K562 (cell line): ENCODE measurements around the gene TMEM132C. TPM values are rescaled to one million over a fixed set of nuclear protein-coding genes. Genes with fewer than 3 reads are reported as not detected.

Experiments
- ATAC-seq: fragments of 200-7000 bp; cut with Tn5 transposase; 3 replicates; pipeline ENCODE4 v1.9.1; 2020; ENCODE audit warnings: moderate library complexity
- BruUV-seq: library from RNA; stranded (reverse); fragments of 400-500 nt; replicated peaks from 2 replicates; lab custom pipeline; 2021; lab: Mats Ljungman, UMichigan
- CTCF ChIA-PET: fragments of 300-600 bp; formaldehyde crosslinking; extraction: SDS; loops from one replicate; lab custom pipeline; 2021; ENCODE audit warnings: low intra/inter-chr PET ratio; lab: Yijun Ruan, JAX
- POLR2A ChIA-PET: fragments of 300-600, 350-650 bp; sonication (Branson Sonifier 250); formaldehyde crosslinking; extraction: SDS; loops from one replicate; lab custom pipeline; 2021; ENCODE audit warnings: antibody characterized with exemption, inconsistent platforms; lab: Yijun Ruan, JAX
- DNase-seq, 4 experiments: peaks; one replicate each; pipeline versions ENCODE4 v3.0.0 to v3.0.0-alpha.2; 2011 to 2018; ENCODE audit warnings: low spot score in 3 of 4, mixed read lengths in 3 of 4; ENCODE audit errors: extremely low read depth in 1 of 4
- FAIRE-seq: peaks from 2 replicates; lab custom pipeline; 2011; peaks lifted over from hg19 to GRCh38; lab: Jason Lieb, UNC
- H2AFZ ChIP-seq: 2 replicates; pipeline ENCODE4 v1.6.0; 2011; ENCODE audit warnings: low read depth, low read length, control low read depth, inconsistent platforms
- H3K27ac ChIP-seq: fragments of 200-600 bp; 3 replicates; pipeline ENCODE4 v1.8.0; 2011; ENCODE audit warnings: low read depth, mild to moderate bottlenecking, control low read depth, inconsistent platforms, low read length, moderate library complexity, mixed read lengths; ENCODE audit errors: extremely low read depth
- H3K27me3 ChIP-seq, 2 experiments: fragments of 300-600 bp in 1 of 2; 2 replicates in 1 of 2; 3 replicates in 1 of 2; pipeline versions ENCODE4 v1.6.0 to v1.8.0; 2011; ENCODE audit warnings: inconsistent platforms in 2 of 2, low read length in 2 of 2, mild to moderate bottlenecking in 1 of 2, mixed read lengths in 1 of 2, moderate library complexity in 1 of 2; ENCODE audit not compliant: control insufficient read depth in 2 of 2, insufficient read depth in 2 of 2
- H3K36me3 ChIP-seq: fragments of 300-600 bp; 3 replicates; pipeline ENCODE4 v1.8.0; 2011; ENCODE audit warnings: mild to moderate bottlenecking, low read length, inconsistent platforms; ENCODE audit not compliant: control insufficient read depth, insufficient read depth
- H3K4me1 ChIP-seq, 2 experiments: fragments of 200-600 bp in 1 of 2; replicated peaks in 1 of 2; 2 replicates in 1 of 2; 3 replicates in 1 of 2; pipeline versions ENCODE4 v1.5.1 to v1.8.0; 2011; ENCODE audit warnings: inconsistent platforms in 2 of 2, low read length in 2 of 2, mild to moderate bottlenecking in 1 of 2, mixed read lengths in 1 of 2, moderate library complexity in 1 of 2; ENCODE audit not compliant: control insufficient read depth in 2 of 2, insufficient read depth in 2 of 2
- H3K4me2 ChIP-seq: 2 replicates; pipeline ENCODE4 v1.6.1; 2011; ENCODE audit warnings: low read length, control low read depth, inconsistent platforms, mixed read lengths; ENCODE audit not compliant: insufficient read depth
- H3K4me3 ChIP-seq: fragments of 200-600 bp; sonication (generic), shearing (Covaris generic); 2 replicates; pipeline ENCODE4 v1.5.1; 2016; ENCODE audit warnings: control low read depth, inconsistent platforms
- H3K79me2 ChIP-seq: fragments of 200-600 bp; 3 replicates; pipeline ENCODE4 v1.8.0; 2011; ENCODE audit warnings: low read length, inconsistent platforms; ENCODE audit not compliant: control insufficient read depth, insufficient read depth
- H3K9ac ChIP-seq, 2 experiments: 2 replicates each; pipeline versions ENCODE4 v1.6.0 to v1.6.1; 2011; ENCODE audit warnings: low read depth in 2 of 2, low read length in 2 of 2, control low read depth in 1 of 2, inconsistent platforms in 1 of 2, mild to moderate bottlenecking in 1 of 2, mixed read lengths in 1 of 2; ENCODE audit not compliant: insufficient read depth in 1 of 2
- H3K9me1 ChIP-seq: one replicate; pipeline ENCODE4 v1.6.0; 2011; ENCODE audit warnings: inconsistent platforms, mild to moderate bottlenecking, low read length, moderate library complexity; ENCODE audit not compliant: control insufficient read depth, insufficient read depth
- H3K9me3 ChIP-seq: replicated peaks from 2 replicates; pipeline ENCODE4 v1.5.1; 2011; ENCODE audit warnings: low read depth, low read length, inconsistent platforms; ENCODE audit not compliant: control insufficient read depth, insufficient read depth
- H4K20me1 ChIP-seq: replicated peaks from 2 replicates; pipeline ENCODE4 v1.6.1; 2011; ENCODE audit warnings: low read length, inconsistent platforms, mixed read lengths; ENCODE audit not compliant: control insufficient read depth, insufficient read depth
- CBFB ChIP-seq: sonication (generic); formaldehyde crosslinking; IDR thresholded peaks from 2 replicates; pipeline ENCODE4 v1.4.0; 2020; ENCODE audit warnings: mild to moderate bottlenecking, missing genetic modification reagents
- GATAD2B ChIP-seq: fragments of 450-650 bp; IDR thresholded peaks from 2 replicates; pipeline ENCODE4 v1.6.1; 2017; ENCODE audit warnings: mild to moderate bottlenecking, borderline replicate concordance
- LEF1 ChIP-seq: fragments of 450-650 bp; IDR thresholded peaks from 2 replicates; pipeline ENCODE4 v1.6.1; 2016; ENCODE audit warnings: mild to moderate bottlenecking
- NELFE ChIP-seq: IDR thresholded peaks from 2 replicates; pipeline ENCODE4 v1.6.1; 2011; ENCODE audit warnings: mild to moderate bottlenecking; ENCODE audit not compliant: insufficient read depth, insufficient read length
- PPARD ChIP-seq: fragments of 250-450 bp; sonication (Bioruptor Pico); IDR thresholded peaks from 2 replicates; pipeline ENCODE4 v1.8.0; 2022; ENCODE audit warnings: inconsistent platforms, mild to moderate bottlenecking, moderate library complexity
- SNRNP70 ChIP-seq: fragments of 200-400 bp; formaldehyde crosslinking; optimal IDR thresholded peaks from 2 replicates; pipeline ENCODE3; 2017; ENCODE audit warnings: low read depth, low read length
- SP1 ChIP-seq: sonication (generic); formaldehyde crosslinking; IDR thresholded peaks from 2 replicates; pipeline ENCODE4 v1.8.1; 2022; ENCODE audit warnings: mild to moderate bottlenecking, missing genetic modification reagents
- SREBF1 ChIP-seq: fragments of 150-350 bp; IDR thresholded peaks from 2 replicates; pipeline ENCODE4 v1.6.1; 2014; ENCODE audit warnings: antibody characterized with exemption, low read depth, low read length, borderline replicate concordance
- ZNF197 ChIP-seq: fragments of 200-800 bp; sonication (Bioruptor generic); IDR thresholded peaks from 2 replicates; pipeline ENCODE4 v1.6.1; 2016; ENCODE audit warnings: low read depth, missing genetic modification characterization, missing compliant biosample characterization
- ZNF561 ChIP-seq: fragments of 450-650 bp; formaldehyde crosslinking; conservative IDR thresholded peaks from 2 replicates; pipeline ENCODE4 v1.4.0; 2020; ENCODE audit warnings: mild to moderate bottlenecking, moderate library complexity
- ZNF696 ChIP-seq: fragments of 250-450 bp; sonication (Bioruptor Pico); conservative IDR thresholded peaks from 2 replicates; pipeline ENCODE4 v1.4.0; 2020; ENCODE audit warnings: mild to moderate bottlenecking, moderate library complexity
- ZZZ3 ChIP-seq: fragments of 450-650 bp; IDR thresholded peaks from 2 replicates; pipeline ENCODE4 v1.6.1; 2016; ENCODE audit warnings: antibody characterized with exemption, mild to moderate bottlenecking, moderate library complexity
- WGBS: fragments of 100-300 bp; shearing (Covaris generic); methylation state at CpG from one replicate; pipeline ENCODE4 v1.1.6; 2016; ENCODE audit warnings: low coverage, mixed read lengths; ENCODE audit not compliant: insufficient coverage; ENCODE audit errors: missing lambda C conversion rate; 5-methylcytosine and 5-hydroxymethylcytosine counted together
- in situ Hi-C: fragments of 300-500 bp; cut with MboI; formaldehyde crosslinking; loops from 4 replicates; pipeline ENCODE4 v1.15.0; 2018; ENCODE audit warnings: inconsistent platforms, mixed read lengths
- intact Hi-C: fragments of 100-400 bp; cut with micrococcal nuclease; formaldehyde crosslinking; loops from 2 replicates; pipeline ENCODE4 v1.14.2; 2022
- polyA plus RNA-seq, 8 experiments: library from polyadenylated mRNA; depleted of rRNA in 4 of 8; stranded (reverse) in 5 of 8; unstranded in 3 of 8; fragments of >200 nt; fragmentation: Nextera tagmentation in 2 of 8; fragmentation: Illumina TruSeq in 1 of 8; extraction: Ambion mirVana in 2 of 8; extraction: Trizol in 1 of 8; gene quantifications; 2 replicates each; pipeline versions ENCODE4 v1.2.1 to v1.2.3, GENCODE V29; 2011 to 2014; ENCODE audit warnings: inconsistent platforms in 1 of 8, missing spikeins in 1 of 8
- total RNA-seq, 7 experiments: library from RNA; depleted of rRNA in 6 of 7; stranded (reverse); fragments of >200 nt in 6 of 7; fragmentation: Illumina TruSeq in 2 of 7; extraction: Trizol in 2 of 7; gene quantifications; 2 replicates each; pipeline versions ENCODE4 v1.2.1 to v1.2.3, GENCODE V29; 2011 to 2021; ENCODE audit warnings: low replicate concordance in 1 of 7
- TF ChIP-seq, protein P1 (sequence below): sonication (generic); formaldehyde crosslinking; IDR thresholded peaks from 2 replicates; pipeline ENCODE4 v1.8.0; 2022; ENCODE audit warnings: missing genetic modification reagents, mild to moderate bottlenecking, borderline replicate concordance

The TMEM132C gene
- total and polyA plus RNA-seq, 9 of the 15 experiments (the other 6 are each of a cell fraction or from before 2014, with no cell fraction given), result not detected

DNA sequence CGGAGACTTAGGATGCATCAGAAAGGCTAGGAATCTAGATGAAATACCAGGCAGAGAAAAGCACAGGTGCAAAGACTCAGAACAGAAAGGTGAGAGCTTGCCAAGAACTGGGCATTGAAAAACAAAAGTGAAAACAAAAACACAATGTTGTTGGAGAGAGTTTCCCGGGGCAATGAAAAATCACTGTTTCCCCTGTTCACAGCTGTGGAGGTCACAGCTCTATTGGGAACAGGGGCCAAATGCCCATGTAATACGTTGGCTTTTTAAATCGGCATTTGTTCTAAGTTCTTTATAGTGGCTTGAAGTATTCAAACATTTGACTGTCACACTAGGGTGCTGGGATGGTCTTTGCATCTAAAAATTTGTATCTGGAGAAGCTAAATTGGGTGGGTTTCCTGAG, 448.5 kb downstream of the TMEM132C start:
- WGBS, result 0% methylated on average over 4 of the region's 4 CpGs
- in situ Hi-C loops, result no loop called here

DNA sequence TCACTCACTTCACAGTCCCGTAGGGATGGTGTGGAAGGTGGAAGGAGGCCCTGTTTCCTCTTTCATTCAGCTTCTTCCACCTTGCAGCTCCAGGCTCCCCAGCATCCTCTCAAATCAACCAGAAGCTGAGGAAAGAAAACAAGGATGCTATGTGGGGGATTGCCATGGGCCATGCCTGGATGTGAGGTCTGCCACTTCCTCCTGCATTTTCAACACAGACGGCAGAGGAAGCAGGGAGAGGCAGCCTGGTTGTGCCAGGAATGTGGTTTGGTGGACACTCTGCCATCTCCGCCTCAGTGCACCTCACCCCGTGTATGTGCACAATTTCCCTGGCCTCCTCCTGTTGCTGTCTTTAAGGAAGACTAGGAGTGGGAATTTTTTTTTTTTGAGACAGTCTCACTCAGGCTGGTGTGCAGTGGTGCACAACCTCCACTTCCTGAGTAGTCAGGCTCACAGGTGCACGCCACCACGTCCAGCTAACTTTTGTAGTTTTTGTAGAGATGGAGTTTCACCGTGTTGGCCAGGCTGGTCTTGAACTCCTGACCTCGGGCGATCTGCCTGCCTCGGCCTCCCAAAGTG, 457.6 kb downstream of the TMEM132C start:
- CTCF ChIA-PET, result no interaction called here
- no peaks in the 10 kb centered on the region for H3K36me3 ChIP-seq
- no peak overlapping the region for H3K27ac ChIP-seq
- DNase-seq (no peak), FAIRE-seq (no peak), ATAC-seq (no peak)
- in situ Hi-C loops, result no loop called here
- H3K27me3 ChIP-seq, result peaks cover 2 to 13% of the 10 kb centered on the region in 2 experiments; a peak in 2 of 5 replicates
- WGBS, result 2% methylated on average over 10 of the region's 10 CpGs
- BruUV-seq, result no TSS peak
- POLR2A ChIA-PET, result no interaction called here
- no peak overlapping the region for H3K9ac ChIP-seq
- H3K79me2 ChIP-seq, result no peaks in the 10 kb centered on the region
- H3K9me1 ChIP-seq, result no peaks in the 10 kb centered on the region
- H3K4me3 ChIP-seq, result no peak overlapping the region
- no peaks in the 10 kb centered on the region; a peak in 1 of 5 replicates for H3K4me1 ChIP-seq
- intact Hi-C loops, result no loop called here
- no peaks in the 10 kb centered on the region for H3K9me3 ChIP-seq
- no peak overlapping the region for H2AFZ ChIP-seq
- TF ChIP-seq, protein P1, sequence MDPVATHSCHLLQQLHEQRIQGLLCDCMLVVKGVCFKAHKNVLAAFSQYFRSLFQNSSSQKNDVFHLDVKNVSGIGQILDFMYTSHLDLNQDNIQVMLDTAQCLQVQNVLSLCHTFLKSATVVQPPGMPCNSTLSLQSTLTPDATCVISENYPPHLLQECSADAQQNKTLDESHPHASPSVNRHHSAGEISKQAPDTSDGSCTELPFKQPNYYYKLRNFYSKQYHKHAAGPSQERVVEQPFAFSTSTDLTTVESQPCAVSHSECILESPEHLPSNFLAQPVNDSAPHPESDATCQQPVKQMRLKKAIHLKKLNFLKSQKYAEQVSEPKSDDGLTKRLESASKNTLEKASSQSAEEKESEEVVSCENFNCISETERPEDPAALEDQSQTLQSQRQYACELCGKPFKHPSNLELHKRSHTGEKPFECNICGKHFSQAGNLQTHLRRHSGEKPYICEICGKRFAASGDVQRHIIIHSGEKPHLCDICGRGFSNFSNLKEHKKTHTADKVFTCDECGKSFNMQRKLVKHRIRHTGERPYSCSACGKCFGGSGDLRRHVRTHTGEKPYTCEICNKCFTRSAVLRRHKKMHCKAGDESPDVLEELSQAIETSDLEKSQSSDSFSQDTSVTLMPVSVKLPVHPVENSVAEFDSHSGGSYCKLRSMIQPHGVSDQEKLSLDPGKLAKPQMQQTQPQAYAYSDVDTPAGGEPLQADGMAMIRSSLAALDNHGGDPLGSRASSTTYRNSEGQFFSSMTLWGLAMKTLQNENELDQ, result no peak
- TF ChIP-seq NELFE (no peak), ZNF197 (CRISPR knock-in tag) (no peak)
- TF ChIP-seq, all 486 proteins: peak for 0
- Histone ChIP-seq H3K4me2 (no peak overlapping the region), H4K20me1 (no peaks in the 10 kb centered on the region)

More for the DNA sequence above, 448.5 kb downstream of the TMEM132C start:
- Histone ChIP-seq H3K9ac (no peak overlapping the region), H4K20me1 (no peaks in the 10 kb centered on the region), H3K9me3 (no peaks in the 10 kb centered on the region), H3K36me3 (no peaks in the 10 kb centered on the region), H3K4me2 (no peak overlapping the region)
- ATAC-seq, result no peak
- TF ChIP-seq SREBF1 (no peak), SP1 (no peak), GATAD2B (no peak), ZZZ3 (no peak), PPARD (CRISPR knock-in tag) (no peak), CBFB (no peak), LEF1 (no peak), ZNF696 (CRISPR knock-in tag) (no peak), SNRNP70 (no peak), ZNF561 (CRISPR knock-in tag) (no peak)
- TF ChIP-seq, all 486 proteins: peak for 0
- BruUV-seq, result no TSS peak
- H3K4me3 ChIP-seq, result no peak overlapping the region
- peaks cover 0 to 12% of the 10 kb centered on the region in 2 experiments; a peak in 2 of 5 replicates for H3K27me3 ChIP-seq
- FAIRE-seq (no peak), DNase-seq (no peak)
- no peaks in the 10 kb centered on the region for H3K79me2 ChIP-seq
- ChIA-PET CTCF (no interaction called here), POLR2A (no interaction called here)
- no peaks in the 10 kb centered on the region; a peak in 1 of 5 replicates for H3K4me1 ChIP-seq
- no peaks in the 10 kb centered on the region for H3K9me1 ChIP-seq
- no peak overlapping the region for H2AFZ ChIP-seq
- no peak overlapping the region for H3K27ac ChIP-seq
- intact Hi-C loops, result no loop called here
